ENCODE data around the gene TF.
"Not testable (repeated sequence)": the region's sequence is repeated elsewhere in the genome, so short reads cannot be mapped to it uniquely, and the experiment has no call there.

DNA sequence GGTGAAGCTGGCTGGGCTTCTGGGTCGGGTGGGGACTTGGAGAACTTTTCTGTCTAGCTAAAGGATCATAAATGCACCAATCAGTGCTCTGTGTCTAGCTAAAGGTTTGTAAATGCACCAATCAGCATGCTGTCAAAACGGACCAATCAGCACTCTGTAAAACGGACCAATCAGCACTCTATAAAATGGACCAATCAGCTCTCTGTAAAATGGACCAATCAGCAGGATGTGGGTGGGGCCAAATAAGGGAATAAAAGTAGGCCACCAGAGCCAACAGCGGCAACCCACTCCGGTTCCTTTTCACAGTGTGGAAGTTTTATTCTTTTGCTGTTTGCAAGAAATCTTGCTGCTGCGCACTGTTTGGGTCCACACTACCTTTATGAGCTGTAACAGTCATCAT lies 14.0 kb upstream of the TF start:
- not testable (repeated sequence) for TF ChIP-seq FOXM1 (IDR thresholded peaks at IDR 0.05; ENCODE audit: borderline replicate concordance); SP1 (IDR thresholded peaks at IDR 0.05); BHLHE40 (IDR thresholded peaks at IDR 0.05; ENCODE audit: borderline replicate concordance); TARDBP (IDR thresholded peaks at IDR 0.05); NFRKB (IDR thresholded peaks at IDR 0.05); ARNT (IDR thresholded peaks at IDR 0.05); FOXA1 (IDR thresholded peaks at IDR 0.05)

Measured in HEK293T (cell line).